Dermis blood vessel endothelial cell (primary cell): Measurements from ENCODE around the gene DOK5. TPM values are rescaled to one million over a fixed set of nuclear protein-coding genes. Genes with fewer than 3 reads are reported as not detected.

Source experiments
- DNase-seq: peaks from one replicate; pipeline ENCODE4 v3.0.0; 2010
- total RNA-seq: library from RNA; depleted of rRNA; stranded (reverse); fragments of >200 nt; gene quantifications from 2 replicates; pipeline ENCODE4 v1.2.3, GENCODE V29; 2014

The DOK5 gene
- total RNA-seq, 1 donor from 2014 or later, result 0.34 TPM

GRCh38 chr20:54515793-54516628 lies 40.6 kb downstream of the DOK5 start:
- DNase-seq, result no peak

- DNase-seq, result no peak
Measured at GRCh38 chr20:54517241-54517975, 42.0 kb downstream of the DOK5 start.

- no peak for DNase-seq
Measured at GRCh38 chr20:54524849-54525248, 49.5 kb downstream of the DOK5 start.

GRCh38 chr20:54525916-54526590 lies 50.7 kb downstream of the DOK5 start:
- no peak for DNase-seq

- DNase-seq, result no peak
Measured at GRCh38 chr20:54526801-54527200, 51.4 kb downstream of the DOK5 start.

- DNase-seq, result no peak
Measured at GRCh38 chr20:54532573-54532972, 57.2 kb downstream of the DOK5 start.

GRCh38 chr20:54534101-54534500 lies 58.7 kb downstream of the DOK5 start:
- DNase-seq, result no peak

- no peak for DNase-seq
Measured at GRCh38 chr20:54535033-54535432, 59.6 kb downstream of the DOK5 start.

GRCh38 chr20:54535746-54536145 lies 60.4 kb downstream of the DOK5 start:
- DNase-seq, result no peak

GRCh38 chr20:54539521-54540046 lies 64.2 kb downstream of the DOK5 start:
- DNase-seq, result no peak

- no peak for DNase-seq
Measured at GRCh38 chr20:54543369-54543768, 68.0 kb downstream of the DOK5 start.

- DNase-seq, result no peak
Measured at GRCh38 chr20:54545676-54546358, 70.4 kb downstream of the DOK5 start.

- no peak for DNase-seq
Measured at GRCh38 chr20:54548849-54549248, 73.5 kb downstream of the DOK5 start.

- DNase-seq, result no peak
Measured at GRCh38 chr20:54549658-54550326, 74.4 kb downstream of the DOK5 start.

GRCh38 chr20:54550776-54551396 lies 75.5 kb downstream of the DOK5 start:
- no peak for DNase-seq

- no peak for DNase-seq
Measured at GRCh38 chr20:54554006-54554405, 78.6 kb downstream of the DOK5 start.

GRCh38 chr20:54555150-54555549 lies 79.8 kb downstream of the DOK5 start:
- no peak for DNase-seq

GRCh38 chr20:54556406-54556805 lies 81.0 kb downstream of the DOK5 start:
- no peak for DNase-seq

GRCh38 chr20:54557806-54558590 lies 82.6 kb downstream of the DOK5 start:
- no peak for DNase-seq

GRCh38 chr20:54559890-54560289 lies 84.5 kb downstream of the DOK5 start:
- no peak for DNase-seq

GRCh38 chr20:54560357-54560756 lies 85.0 kb downstream of the DOK5 start:
- DNase-seq, result no peak
